Lung (tissue), 12 donors: ENCODE measurements around the gene GPD2. TPM values are rescaled to one million over a fixed set of nuclear protein-coding genes. Genes with fewer than 3 reads are reported as not detected.

ENCODE experiments used
- ATAC-seq: fragments of 200-7000 bp; cut with Tn5 transposase; one replicate; pipeline ENCODE4 v1.9.1; 2020; ENCODE audit warnings: moderate number of reproducible peaks; ENCODE audit not compliant: insufficient read depth, low FRiP score
- DNase-seq, 3 donors: peaks; one replicate each; pipeline ENCODE4 v3.0.0-alpha.2; 2013 to 2017
- H3K27ac ChIP-seq, 2 donors: one replicate each; pipeline ENCODE4 v1.5.1; 2013; ENCODE audit warnings: mild to moderate bottlenecking in 2 of 2, moderate library complexity in 2 of 2, control low read depth in 1 of 2, inconsistent platforms in 1 of 2, low read depth in 1 of 2, low read length in 1 of 2
- H3K27me3 ChIP-seq, 3 donors: one replicate each; pipeline ENCODE4 v1.5.1; 2013; ENCODE audit warnings: low read length in 2 of 3; ENCODE audit not compliant: control insufficient read depth in 3 of 3, insufficient read depth in 3 of 3
- H3K36me3 ChIP-seq, 4 donors: one replicate each; pipeline ENCODE4 v1.5.1; 2013; ENCODE audit warnings: low read length in 4 of 4, mild to moderate bottlenecking in 1 of 4, moderate library complexity in 1 of 4; ENCODE audit not compliant: control insufficient read depth in 4 of 4, insufficient read depth in 4 of 4
- H3K4me1 ChIP-seq, 5 donors: one replicate each; pipeline ENCODE4 v1.5.1; 2013; ENCODE audit warnings: low read length in 5 of 5, mild to moderate bottlenecking in 2 of 5, moderate library complexity in 1 of 5; ENCODE audit not compliant: control insufficient read depth in 5 of 5, insufficient read depth in 5 of 5
- H3K4me3 ChIP-seq: one replicate; pipeline ENCODE4 v1.5.1; 2013; ENCODE audit warnings: mild to moderate bottlenecking, control low read depth, moderate library complexity
- H3K9ac ChIP-seq, 2 donors: one replicate each; pipeline ENCODE4 v1.5.1; 2013; ENCODE audit warnings: low read length in 2 of 2, control low read depth in 1 of 2; ENCODE audit not compliant: insufficient read depth in 1 of 2
- H3K9me3 ChIP-seq, 4 donors: one replicate each; pipeline ENCODE4 v1.5.1; 2013; ENCODE audit warnings: low read length in 3 of 4, mild to moderate bottlenecking in 1 of 4, moderate library complexity in 1 of 4; ENCODE audit not compliant: control insufficient read depth in 4 of 4, insufficient read depth in 3 of 4
- WGBS, 2 donors: extraction: QIAGEN DNeasy Blood & Tissue Kit; methylation state at CpG; one replicate each; pipeline ENCODE4 v1.1.7; 2013; 5-methylcytosine and 5-hydroxymethylcytosine counted together
- polyA plus RNA-seq, 2 donors: library from polyadenylated mRNA; stranded (reverse); fragments of 200-250 nt; gene quantifications; one replicate each; pipeline ENCODE4 v1.2.1, GENCODE V29; 2013
- total RNA-seq, 2 donors: library from RNA; depleted of rRNA in 1 of 2; stranded (reverse); fragments of >200 nt in 1 of 2; gene quantifications; one replicate each; pipeline ENCODE4 v1.2.1, GENCODE V29; 2014 to 2021
- TF ChIP-seq, protein P1 (sequence below): IDR thresholded peaks from 2 replicates; pipeline ENCODE4 v1.5.1; 2012; ENCODE audit warnings: mild to moderate bottlenecking; ENCODE audit errors: control extremely low read depth, extremely low read depth
- donor health status: control.
- donor health status: control.
- donor health status: Bipolar disorder and iron deficiency.
- donor health status: healthy.
- donor health status: DM: yes; HTN: yes; CAD: no.

The GPD2 gene
- total and polyA plus RNA-seq, 4 donors = 8.1 to 50.4 (median 28.9) TPM

GRCh38 chr2:156443089-156443488 is 6.9 kb downstream of the GPD2 start:
- H3K9ac ChIP-seq = no peak overlapping the region
- no peak overlapping the region for H3K27ac ChIP-seq
- peaks cover 0 to 2% (median under 1%) of the 10 kb centered on the region in 5 donors for H3K4me1 ChIP-seq
- H3K9me3 ChIP-seq = no peaks in the 10 kb centered on the region
- TF ChIP-seq, protein P1, sequence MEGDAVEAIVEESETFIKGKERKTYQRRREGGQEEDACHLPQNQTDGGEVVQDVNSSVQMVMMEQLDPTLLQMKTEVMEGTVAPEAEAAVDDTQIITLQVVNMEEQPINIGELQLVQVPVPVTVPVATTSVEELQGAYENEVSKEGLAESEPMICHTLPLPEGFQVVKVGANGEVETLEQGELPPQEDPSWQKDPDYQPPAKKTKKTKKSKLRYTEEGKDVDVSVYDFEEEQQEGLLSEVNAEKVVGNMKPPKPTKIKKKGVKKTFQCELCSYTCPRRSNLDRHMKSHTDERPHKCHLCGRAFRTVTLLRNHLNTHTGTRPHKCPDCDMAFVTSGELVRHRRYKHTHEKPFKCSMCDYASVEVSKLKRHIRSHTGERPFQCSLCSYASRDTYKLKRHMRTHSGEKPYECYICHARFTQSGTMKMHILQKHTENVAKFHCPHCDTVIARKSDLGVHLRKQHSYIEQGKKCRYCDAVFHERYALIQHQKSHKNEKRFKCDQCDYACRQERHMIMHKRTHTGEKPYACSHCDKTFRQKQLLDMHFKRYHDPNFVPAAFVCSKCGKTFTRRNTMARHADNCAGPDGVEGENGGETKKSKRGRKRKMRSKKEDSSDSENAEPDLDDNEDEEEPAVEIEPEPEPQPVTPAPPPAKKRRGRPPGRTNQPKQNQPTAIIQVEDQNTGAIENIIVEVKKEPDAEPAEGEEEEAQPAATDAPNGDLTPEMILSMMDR = no peak
- DNase-seq (no peak), ATAC-seq (no peak)
- no peaks in the 10 kb centered on the region for H3K27me3 ChIP-seq
- H3K4me3 ChIP-seq = no peak overlapping the region
- no peaks in the 10 kb centered on the region for H3K36me3 ChIP-seq

DNA sequence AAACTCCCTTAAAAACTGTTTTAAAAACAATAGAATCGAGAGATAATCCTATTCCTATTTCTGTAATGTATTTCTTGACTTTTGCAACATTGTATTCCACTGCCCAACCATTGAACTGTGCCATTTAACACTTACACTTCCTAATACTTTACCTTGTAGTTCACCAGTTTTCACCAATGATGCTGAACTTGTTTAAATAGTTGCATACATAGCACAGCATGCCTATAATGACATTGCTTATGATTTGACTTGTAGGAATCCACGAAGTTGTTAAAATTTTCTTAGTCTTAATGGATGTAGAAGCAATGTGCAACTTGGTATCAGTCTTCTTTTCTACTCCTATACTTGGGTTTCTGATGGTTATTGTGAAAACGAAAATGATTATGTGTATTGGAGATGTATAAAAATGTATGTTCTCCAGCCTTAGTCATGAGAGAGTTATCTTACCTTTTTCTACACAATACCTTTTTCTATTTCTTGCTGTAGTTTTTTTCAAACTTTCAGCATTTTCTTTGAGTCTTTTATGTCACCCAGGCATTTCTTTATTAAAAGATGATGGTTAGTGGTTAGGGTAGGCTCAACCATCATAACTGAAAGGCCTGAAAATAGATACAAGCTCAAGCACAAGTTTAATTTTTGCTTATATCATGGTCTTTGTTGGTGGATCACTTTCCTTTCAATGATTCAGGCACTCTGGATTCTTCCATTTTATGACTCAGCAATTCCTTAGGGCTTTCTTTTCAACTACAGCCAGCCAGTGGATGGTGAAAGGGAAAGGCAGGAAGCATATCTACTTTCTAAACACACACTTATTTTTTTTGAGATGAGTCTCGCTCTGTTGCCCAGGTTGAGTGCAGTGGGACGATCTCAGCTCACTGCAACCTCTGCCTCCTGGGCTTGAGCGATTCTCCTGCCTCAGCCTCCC is 9.4 kb downstream of the GPD2 start:
- ATAC-seq = no peak
- Histone ChIP-seq H3K4me1 (peaks cover 0 to 4% (median 0%) of the 10 kb centered on the region in 5 donors), H3K9ac (no peak overlapping the region), H3K36me3 (no peaks in the 10 kb centered on the region), H3K27ac (no peak overlapping the region), H3K27me3 (no peaks in the 10 kb centered on the region), H3K4me3 (no peak overlapping the region), H3K9me3 (no peaks in the 10 kb centered on the region)
- 89 to 92% methylated on average over 6 of the region's 6 CpGs for WGBS, 2 donors
- DNase-seq = no peak
- TF ChIP-seq, protein P1 = no peak

DNA sequence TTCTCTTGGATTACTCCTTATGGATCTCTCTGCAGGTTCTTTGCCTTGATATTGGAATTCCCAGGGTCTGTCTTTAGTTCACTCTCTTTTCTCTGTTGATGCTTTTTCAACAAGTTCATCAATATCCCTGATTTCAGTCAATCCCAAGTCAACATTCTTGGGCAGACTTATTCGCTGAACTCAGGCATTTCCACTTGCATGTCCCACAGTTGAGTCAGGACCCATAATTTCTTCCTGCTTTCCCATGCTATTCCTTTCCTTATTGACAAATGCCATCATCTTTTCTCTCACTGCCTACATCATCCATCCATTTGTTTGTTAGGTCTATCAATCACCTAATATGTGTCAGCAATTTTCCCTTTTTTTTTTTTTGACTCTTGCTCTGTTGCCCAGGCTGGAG is 11.6 kb downstream of the GPD2 start:
- H3K9ac ChIP-seq = no peak overlapping the region
- WGBS, 2 donors = 96 to 100% methylated on average over 1 of the region's 1 CpG
- H3K4me1 ChIP-seq = peaks cover 0 to 4% (median 0%) of the 10 kb centered on the region in 5 donors
- ATAC-seq (no peak), DNase-seq (no peak)
- no peaks in the 10 kb centered on the region for H3K9me3 ChIP-seq
- no peak overlapping the region for H3K27ac ChIP-seq
- no peaks in the 10 kb centered on the region for H3K36me3 ChIP-seq
- H3K27me3 ChIP-seq = no peaks in the 10 kb centered on the region
- H3K4me3 ChIP-seq = no peak overlapping the region
- TF ChIP-seq, protein P1 = no peak
